Measurements from ENCODE around the gene APOBEC3G. TPM values are rescaled to one million over a fixed set of nuclear protein-coding genes. Genes with fewer than 3 reads are reported as not detected.

APOBEC3G gene
- total and polyA plus RNA-seq, 2 of the 4 experiments (the other 2 are of a cell fraction), result 5.3 to 7.0 TPM

DNA sequence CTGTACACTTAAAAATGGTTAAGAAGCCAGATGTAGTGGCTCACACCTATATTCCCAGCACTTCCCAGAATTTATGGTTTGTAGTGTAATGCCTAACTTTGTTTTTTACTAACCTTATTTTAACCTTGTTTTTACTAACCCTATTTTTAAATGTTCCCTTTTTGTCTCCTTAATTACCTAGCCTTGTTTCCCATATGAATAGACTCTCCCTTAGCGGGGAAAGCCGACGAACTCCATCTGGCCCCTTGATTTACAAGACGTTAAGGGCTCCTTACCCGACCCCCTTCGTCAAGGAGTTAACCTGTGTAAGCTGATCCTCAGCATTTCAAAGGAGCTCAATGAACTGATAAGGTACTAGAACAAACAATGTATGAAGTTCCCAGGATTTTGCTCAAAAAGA lies 37.0 kb downstream of the APOBEC3G start:
- H3K56ac ChIP-seq (ENCODE audit: extremely low read depth, insufficient read depth, low read length), result no peak overlapping the region
- no peak overlapping the region for H2AK9ac ChIP-seq (replicated peaks; ENCODE audit: low read depth, low read length, poor library complexity)
- ATAC-seq (ENCODE audit: low read depth) (no peak), DNase-seq (no peak)
- no peak for TF ChIP-seq MAZ (IDR thresholded peaks at IDR 0.05; ENCODE audit: borderline replicate concordance, low read depth, low read length)
- TF ChIP-seq CEBPB (IDR thresholded peaks at IDR 0.05; ENCODE audit: low read depth, low read length), result no peak
- TF ChIP-seq RCOR1 (IDR thresholded peaks at IDR 0.05; ENCODE audit: insufficient replicate concordance, low read length), result no peak
- no peak for TF ChIP-seq NFE2L2 (IDR thresholded peaks at IDR 0.05; ENCODE audit: low read depth, low read length)
- no peak for TF ChIP-seq CHD1 (IDR thresholded peaks at IDR 0.05; ENCODE audit: low read depth, low read length)
- TF ChIP-seq SMC3 (IDR thresholded peaks at IDR 0.05; ENCODE audit: low read depth, low read length), result no peak
- no peak for TF ChIP-seq BHLHE40 (IDR thresholded peaks at IDR 0.05; ENCODE audit: low read depth, low read length)
- TF ChIP-seq RAD21 (IDR thresholded peaks at IDR 0.05; ENCODE audit: low read length), result no peak
- TF ChIP-seq, protein P1, sequence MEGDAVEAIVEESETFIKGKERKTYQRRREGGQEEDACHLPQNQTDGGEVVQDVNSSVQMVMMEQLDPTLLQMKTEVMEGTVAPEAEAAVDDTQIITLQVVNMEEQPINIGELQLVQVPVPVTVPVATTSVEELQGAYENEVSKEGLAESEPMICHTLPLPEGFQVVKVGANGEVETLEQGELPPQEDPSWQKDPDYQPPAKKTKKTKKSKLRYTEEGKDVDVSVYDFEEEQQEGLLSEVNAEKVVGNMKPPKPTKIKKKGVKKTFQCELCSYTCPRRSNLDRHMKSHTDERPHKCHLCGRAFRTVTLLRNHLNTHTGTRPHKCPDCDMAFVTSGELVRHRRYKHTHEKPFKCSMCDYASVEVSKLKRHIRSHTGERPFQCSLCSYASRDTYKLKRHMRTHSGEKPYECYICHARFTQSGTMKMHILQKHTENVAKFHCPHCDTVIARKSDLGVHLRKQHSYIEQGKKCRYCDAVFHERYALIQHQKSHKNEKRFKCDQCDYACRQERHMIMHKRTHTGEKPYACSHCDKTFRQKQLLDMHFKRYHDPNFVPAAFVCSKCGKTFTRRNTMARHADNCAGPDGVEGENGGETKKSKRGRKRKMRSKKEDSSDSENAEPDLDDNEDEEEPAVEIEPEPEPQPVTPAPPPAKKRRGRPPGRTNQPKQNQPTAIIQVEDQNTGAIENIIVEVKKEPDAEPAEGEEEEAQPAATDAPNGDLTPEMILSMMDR (conservative IDR thresholded peaks at IDR 0.05; ENCODE audit: low read depth, low read length), result no peak
- TF ChIP-seq MXI1 (IDR thresholded peaks at IDR 0.05; ENCODE audit: borderline replicate concordance, low read depth, low read length), result no peak
- TF ChIP-seq, protein P2, sequence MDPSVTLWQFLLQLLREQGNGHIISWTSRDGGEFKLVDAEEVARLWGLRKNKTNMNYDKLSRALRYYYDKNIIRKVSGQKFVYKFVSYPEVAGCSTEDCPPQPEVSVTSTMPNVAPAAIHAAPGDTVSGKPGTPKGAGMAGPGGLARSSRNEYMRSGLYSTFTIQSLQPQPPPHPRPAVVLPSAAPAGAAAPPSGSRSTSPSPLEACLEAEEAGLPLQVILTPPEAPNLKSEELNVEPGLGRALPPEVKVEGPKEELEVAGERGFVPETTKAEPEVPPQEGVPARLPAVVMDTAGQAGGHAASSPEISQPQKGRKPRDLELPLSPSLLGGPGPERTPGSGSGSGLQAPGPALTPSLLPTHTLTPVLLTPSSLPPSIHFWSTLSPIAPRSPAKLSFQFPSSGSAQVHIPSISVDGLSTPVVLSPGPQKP (IDR thresholded peaks at IDR 0.05; ENCODE audit: borderline replicate concordance, low read depth, low read length), result no peak
- no peak overlapping the region for H3K4me3 ChIP-seq (ENCODE audit: insufficient read depth, low read depth, low read length)
- H3K18ac ChIP-seq (ENCODE audit: low read depth, low read length), result no peak overlapping the region
- H3K4me2 ChIP-seq (ENCODE audit: low read depth, low read length), result no peak overlapping the region
- ChIA-PET CTCF (interaction anchor here (0.6 kb wide), 2 partner anchors 401 to 420 kb away, joined by 3 to 5 read pairs; no protein-coding TSS in a partner anchor), POLR2A (ENCODE audit: unreplicated experiment) (no interaction called here)
- no peak overlapping the region for H3K14ac ChIP-seq (replicated peaks; ENCODE audit: low read depth, low read length)
- no peaks in the 10 kb centered on the region for H3K36me3 ChIP-seq (ENCODE audit: control insufficient read depth, insufficient read depth, low read length)
- no peak overlapping the region for H4K91ac ChIP-seq (ENCODE audit: insufficient read depth, low read depth, low read length)
- H3K27ac ChIP-seq (ENCODE audit: insufficient read depth, low read length), result no peak overlapping the region
- H2BK5ac ChIP-seq (ENCODE audit: low read depth, low read length, poor library complexity, severe bottlenecking), result no peak overlapping the region
- H2AK5ac ChIP-seq (ENCODE audit: low read depth, low read length), result no peak overlapping the region
- H4K20me1 ChIP-seq (ENCODE audit: insufficient read depth, low read length), result no peaks in the 10 kb centered on the region
- H3K9me3 ChIP-seq (ENCODE audit: control insufficient read depth, insufficient read depth, low read length), result peaks cover 3% of the 10 kb centered on the region; the same call in 1 of the 2 replicates
- no peaks in the 10 kb centered on the region for H3K79me1 ChIP-seq (ENCODE audit: low read depth in 1 of 2, low read length in 2 of 2)
- peaks cover 48% of the 10 kb centered on the region for H3K27me3 ChIP-seq (ENCODE audit: control insufficient read depth, insufficient read depth, low read length)
- no peak overlapping the region for H3K9ac ChIP-seq (ENCODE audit: low read depth, low read length)
- BruUV-seq (replicated peaks), result no TSS peak
- no peak overlapping the region for H3K23ac ChIP-seq (ENCODE audit: low read depth, low read length)
- intact Hi-C loops (cut with micrococcal nuclease), result no loop called here
- no peaks in the 10 kb centered on the region for H3K4me1 ChIP-seq (ENCODE audit: control insufficient read depth, insufficient read depth, low read length)
- no peak overlapping the region for H4K8ac ChIP-seq (ENCODE audit: low read depth in 2 of 2, low read length in 2 of 2)
- H3K4ac ChIP-seq (ENCODE audit: low read depth, low read length), result no peak overlapping the region
- H2BK20ac ChIP-seq (ENCODE audit: low read depth, low read length), result no peak overlapping the region
- in situ Hi-C loops (cut with MboI; ENCODE audit: low sequenced_read_pairs), result loop anchor here (25.0 kb wide), 1 partner anchor 252 kb away; the partner anchor contains the start of gene CBX6
- H2AFZ ChIP-seq (replicated peaks; ENCODE audit: low read length, poor library complexity), result no peak overlapping the region
- dilution Hi-C loops (cut with HindIII; ENCODE audit: low sequenced_read_pairs, unreplicated experiment), result no loop called here
- no peaks in the 10 kb centered on the region for H3K9me1 ChIP-seq (ENCODE audit: insufficient read depth, low read length)
- no peak overlapping the region for H2BK120ac ChIP-seq (ENCODE audit: low read depth, low read length)
- no CpG with 5 or more reads among the region's 6 CpGs for WGBS, 2 experiments (ENCODE audit: extremely low coverage in 2 of 2, insufficient read length in 1 of 2)
- H4K5ac ChIP-seq (ENCODE audit: low read depth, low read length), result no peak overlapping the region
- no peak overlapping the region for H2BK15ac ChIP-seq (ENCODE audit: low read depth, low read length)
